K562 (cell line): ENCODE results near the gene DLGAP1. TPM values are rescaled to one million over a fixed set of nuclear protein-coding genes. Genes with fewer than 3 reads are reported as not detected.

ENCODE experiments used
- ARID4B ChIP-seq: sonication (generic); formaldehyde crosslinking; IDR thresholded peaks from 2 replicates; pipeline ENCODE4 v1.8.0; 2022; ENCODE audit warnings: mild to moderate bottlenecking, missing genetic modification reagents
- E4F1 ChIP-seq: fragments of 250-450 bp; sonication (Bioruptor Pico); IDR thresholded peaks from 2 replicates; pipeline ENCODE4 v1.5.0; 2021; ENCODE audit warnings: mild to moderate bottlenecking, borderline replicate concordance
- GMEB1 ChIP-seq: fragments of 250-450 bp; sonication (Bioruptor Pico); IDR thresholded peaks from 2 replicates; pipeline ENCODE4 v1.4.0; 2020; ENCODE audit warnings: mild to moderate bottlenecking
- GTF2B ChIP-seq: IDR thresholded peaks from 2 replicates; pipeline ENCODE4 v1.6.1; 2011; ENCODE audit not compliant: insufficient read length; ENCODE audit errors: extremely low read depth
- LEF1 ChIP-seq: fragments of 450-650 bp; IDR thresholded peaks from 2 replicates; pipeline ENCODE4 v1.6.1; 2016; ENCODE audit warnings: mild to moderate bottlenecking
- SAP30 ChIP-seq: fragments of 200-600 bp; sonication (generic); IDR thresholded peaks from 2 replicates; pipeline ENCODE4 v1.6.1; 2012; ENCODE audit warnings: borderline replicate concordance, low read depth, mild to moderate bottlenecking, moderate library complexity, low read length, control low read depth, inconsistent platforms; ENCODE audit not compliant: insufficient read depth, poor library complexity, severe bottlenecking
- SIN3B ChIP-seq: fragments of 450-650 bp; IDR thresholded peaks from 2 replicates; pipeline ENCODE4 v1.6.1; 2017; ENCODE audit warnings: low read depth, mild to moderate bottlenecking, moderate library complexity
- SOX6 ChIP-seq: fragments of 450-650 bp; IDR thresholded peaks from 2 replicates; pipeline ENCODE4 v1.6.1; 2014; ENCODE audit warnings: mild to moderate bottlenecking
- SRSF1 ChIP-seq: fragments of 200-400 bp; formaldehyde crosslinking; IDR thresholded peaks from 2 replicates; pipeline ENCODE4 v1.6.1; 2017; ENCODE audit warnings: mild to moderate bottlenecking, low read depth, low read length, moderate library complexity
- TBP ChIP-seq: optimal IDR thresholded peaks from 2 replicates; pipeline ENCODE3; 2011; ENCODE audit warnings: low read depth, low read length, improper control_type of control experiment
- TFAP4 ChIP-seq: sonication (generic); formaldehyde crosslinking; IDR thresholded peaks from 2 replicates; pipeline ENCODE4 v1.8.0; 2022; ENCODE audit warnings: missing genetic modification reagents, mild to moderate bottlenecking, moderate library complexity, borderline replicate concordance
- VEZF1 ChIP-seq: fragments of 200-800 bp; sonication (Bioruptor generic); IDR thresholded peaks from 2 replicates; pipeline ENCODE4 v1.6.1; 2017; ENCODE audit warnings: missing genetic modification characterization, missing compliant biosample characterization
- ZNF146 ChIP-seq: IDR thresholded peaks from one replicate; pipeline ENCODE4 v1.6.1; 2018; ENCODE audit warnings: missing compliant biosample characterization; ENCODE audit not compliant: unreplicated experiment
- ZNF699 ChIP-seq: fragments of 250-450 bp; sonication (Bioruptor Pico); IDR thresholded peaks from 2 replicates; pipeline ENCODE4 v1.8.0; 2021; ENCODE audit warnings: mild to moderate bottlenecking, moderate library complexity; ENCODE audit not compliant: insufficient replicate concordance
- polyA plus RNA-seq, 8 experiments: library from polyadenylated mRNA; depleted of rRNA in 4 of 8; stranded (reverse) in 5 of 8; unstranded in 3 of 8; fragments of >200 nt; fragmentation: Nextera tagmentation in 2 of 8; fragmentation: Illumina TruSeq in 1 of 8; extraction: Ambion mirVana in 2 of 8; extraction: Trizol in 1 of 8; gene quantifications; 2 replicates each; pipeline versions ENCODE4 v1.2.1 to v1.2.3, GENCODE V29; 2011 to 2014; ENCODE audit warnings: inconsistent platforms in 1 of 8, missing spikeins in 1 of 8
- total RNA-seq, 7 experiments: library from RNA; depleted of rRNA in 6 of 7; stranded (reverse); fragments of >200 nt in 6 of 7; fragmentation: Illumina TruSeq in 2 of 7; extraction: Trizol in 2 of 7; gene quantifications; 2 replicates each; pipeline versions ENCODE4 v1.2.1 to v1.2.3, GENCODE V29; 2011 to 2021; ENCODE audit warnings: low replicate concordance in 1 of 7

Gene DLGAP1
- total and polyA plus RNA-seq, 9 of the 15 experiments (the other 6 are each of a cell fraction or from before 2014, with no cell fraction given): 0.04 to 0.22 (median 0.08) TPM

GRCh38 chr18:3665780-3666525, 789.2 kb downstream of the DLGAP1 start (continued):
- no peak for TF ChIP-seq ARID4B (CRISPR knock-in tag)
- no peak for TF ChIP-seq E4F1
- TF ChIP-seq LEF1: peak; percentile 59; the same call in 1 of the 2 replicates
- no peak for TF ChIP-seq GMEB1 (CRISPR knock-in tag)
- no peak for TF ChIP-seq SRSF1
- TF ChIP-seq ZNF146 (CRISPR knock-in tag): no peak
- TF ChIP-seq TBP: peak; percentile 40
- no peak for TF ChIP-seq SAP30
- TF ChIP-seq TFAP4: peak; percentile 56; the same call in 1 of the 2 replicates
- no peak for TF ChIP-seq GTF2B
- no peak for TF ChIP-seq SIN3B
- TF ChIP-seq ZNF699 (CRISPR knock-in tag): no peak
- peak; percentile 12; the same call in 1 of the 2 replicates for TF ChIP-seq SOX6
- no peak; the same call in none of the 2 replicates for TF ChIP-seq VEZF1 (CRISPR knock-in tag)
